ENCODE results near the gene IL2RA.

DNA sequence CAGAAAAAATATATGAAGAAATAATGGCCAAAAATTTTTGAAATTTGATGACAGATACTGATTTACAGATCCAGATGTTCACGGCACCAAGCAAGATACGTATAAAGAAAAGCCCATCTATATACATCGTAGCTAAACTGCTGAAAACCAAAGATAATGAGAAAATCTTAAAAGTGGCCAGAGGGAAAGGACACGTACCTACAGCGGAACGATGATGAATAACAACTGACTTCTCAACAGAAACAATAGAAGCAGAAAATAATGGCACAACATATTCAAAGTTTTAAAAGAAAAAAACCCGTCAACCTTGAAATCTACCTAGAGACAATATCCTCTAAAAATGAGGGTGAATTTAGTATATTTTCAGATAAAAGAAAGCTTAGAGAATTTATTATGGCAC, 31.9 kb downstream of the IL2RA start:
- TF ChIP-seq FOS (IDR thresholded peaks at IDR 0.05; ENCODE audit: extremely low read depth, insufficient read length), result no peak
- no peak for TF ChIP-seq ZBTB1 (CRISPR knock-in tag; IDR thresholded peaks at IDR 0.05; ENCODE audit: borderline replicate concordance, low read depth)
